Fibroblast of lung (primary cell): ENCODE measurements around the gene AMOT.

Experiments used
- EZH2 ChIP-seq: IDR thresholded peaks from 2 replicates; pipeline ENCODE4 v1.5.1; 2012; ENCODE audit warnings: low read length, control low read depth, mild to moderate bottlenecking; ENCODE audit errors: missing control alignments
- TF ChIP-seq, protein P1 (sequence below), 2 donors: IDR thresholded peaks in 1 of 2; conservative IDR thresholded peaks in 1 of 2; 1 replicate in 1 of 2; 2 replicates in 1 of 2; pipeline ENCODE4 v1.5.1; 2011 to 2012; ENCODE audit warnings: low read length in 2 of 2, control low read depth in 1 of 2, inconsistent platforms in 1 of 2, low read depth in 1 of 2, mild to moderate bottlenecking in 1 of 2

DNA sequence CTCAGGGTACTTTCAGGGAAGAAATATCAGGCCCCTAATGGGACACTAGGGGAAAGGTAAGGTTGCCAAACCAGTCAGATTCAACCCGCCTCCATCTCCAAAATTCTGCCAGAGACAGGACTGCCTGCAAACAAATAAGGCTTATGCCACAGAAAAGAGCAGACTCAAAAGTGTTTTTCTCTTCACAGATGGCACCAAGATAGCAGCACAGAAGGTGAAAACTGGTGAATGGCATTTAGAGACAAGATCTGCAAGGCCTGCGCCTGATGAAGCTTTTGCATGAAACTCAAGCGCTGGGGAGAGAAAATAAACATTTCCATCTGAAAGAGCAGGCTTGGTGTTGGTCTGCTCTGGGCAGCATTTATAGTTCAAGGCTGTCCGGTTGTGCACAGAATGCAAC is 27.9 kb downstream of the AMOT start:
- TF ChIP-seq, protein P1, sequence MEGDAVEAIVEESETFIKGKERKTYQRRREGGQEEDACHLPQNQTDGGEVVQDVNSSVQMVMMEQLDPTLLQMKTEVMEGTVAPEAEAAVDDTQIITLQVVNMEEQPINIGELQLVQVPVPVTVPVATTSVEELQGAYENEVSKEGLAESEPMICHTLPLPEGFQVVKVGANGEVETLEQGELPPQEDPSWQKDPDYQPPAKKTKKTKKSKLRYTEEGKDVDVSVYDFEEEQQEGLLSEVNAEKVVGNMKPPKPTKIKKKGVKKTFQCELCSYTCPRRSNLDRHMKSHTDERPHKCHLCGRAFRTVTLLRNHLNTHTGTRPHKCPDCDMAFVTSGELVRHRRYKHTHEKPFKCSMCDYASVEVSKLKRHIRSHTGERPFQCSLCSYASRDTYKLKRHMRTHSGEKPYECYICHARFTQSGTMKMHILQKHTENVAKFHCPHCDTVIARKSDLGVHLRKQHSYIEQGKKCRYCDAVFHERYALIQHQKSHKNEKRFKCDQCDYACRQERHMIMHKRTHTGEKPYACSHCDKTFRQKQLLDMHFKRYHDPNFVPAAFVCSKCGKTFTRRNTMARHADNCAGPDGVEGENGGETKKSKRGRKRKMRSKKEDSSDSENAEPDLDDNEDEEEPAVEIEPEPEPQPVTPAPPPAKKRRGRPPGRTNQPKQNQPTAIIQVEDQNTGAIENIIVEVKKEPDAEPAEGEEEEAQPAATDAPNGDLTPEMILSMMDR (conservative IDR thresholded peaks at IDR 0.05 in 1 of 2, IDR thresholded peaks at IDR 0.05 in 1 of 2; ENCODE audit: low read depth in 1 of 2, low read length in 2 of 2) = no peak
- no peak for TF ChIP-seq EZH2
